GM06990 (cell line): ENCODE measurements around the gene SLCO3A1.

ENCODE experiments used
- DNase-seq: peaks from one replicate; pipeline ENCODE4 v3.0.0-alpha.2; 2011; ENCODE audit not compliant: insufficient read length; ENCODE audit errors: extremely low read depth
- H3K27me3 ChIP-seq: replicated peaks from 2 replicates; pipeline ENCODE4 v1.6.0; 2011; ENCODE audit warnings: low read length; ENCODE audit not compliant: control insufficient read depth, insufficient read depth
- H3K36me3 ChIP-seq: 2 replicates; pipeline ENCODE4 v1.5.1; 2011; ENCODE audit warnings: low read length; ENCODE audit not compliant: control insufficient read depth, insufficient read depth
- H3K4me3 ChIP-seq: replicated peaks from 2 replicates; pipeline ENCODE4 v1.5.1; 2011; ENCODE audit warnings: low read depth, mild to moderate bottlenecking, control low read depth, low read length
- TF ChIP-seq, protein P1 (sequence below): IDR thresholded peaks from 2 replicates; pipeline ENCODE4 v1.5.1; 2011; ENCODE audit warnings: low read length, control low read depth, mild to moderate bottlenecking, inconsistent platforms; ENCODE audit not compliant: insufficient read depth, poor library complexity, severe bottlenecking

SLCO3A1 gene

DNA sequence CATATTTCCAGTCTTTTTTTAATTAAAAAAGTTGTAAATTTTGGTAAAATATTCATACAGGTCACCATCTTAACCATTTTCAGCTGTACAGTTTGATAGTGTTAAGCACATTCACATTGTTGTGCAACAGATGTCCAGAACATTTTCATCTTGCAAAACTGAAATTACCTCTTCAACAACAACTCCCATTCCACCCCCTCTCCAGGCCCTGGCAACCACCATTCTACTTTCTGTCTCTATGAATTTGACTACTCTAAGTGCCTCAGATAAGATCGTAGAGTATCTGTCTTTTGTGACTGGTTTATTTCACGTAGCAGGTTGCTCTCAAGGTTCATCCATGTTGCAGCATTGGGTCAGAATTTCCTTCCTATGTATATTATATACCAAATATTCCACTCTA lies 76.0 kb downstream of the SLCO3A1 start:
- H3K27me3 ChIP-seq = no peaks in the 10 kb centered on the region; the same call in 1 of the 2 replicates
- TF ChIP-seq, protein P1, sequence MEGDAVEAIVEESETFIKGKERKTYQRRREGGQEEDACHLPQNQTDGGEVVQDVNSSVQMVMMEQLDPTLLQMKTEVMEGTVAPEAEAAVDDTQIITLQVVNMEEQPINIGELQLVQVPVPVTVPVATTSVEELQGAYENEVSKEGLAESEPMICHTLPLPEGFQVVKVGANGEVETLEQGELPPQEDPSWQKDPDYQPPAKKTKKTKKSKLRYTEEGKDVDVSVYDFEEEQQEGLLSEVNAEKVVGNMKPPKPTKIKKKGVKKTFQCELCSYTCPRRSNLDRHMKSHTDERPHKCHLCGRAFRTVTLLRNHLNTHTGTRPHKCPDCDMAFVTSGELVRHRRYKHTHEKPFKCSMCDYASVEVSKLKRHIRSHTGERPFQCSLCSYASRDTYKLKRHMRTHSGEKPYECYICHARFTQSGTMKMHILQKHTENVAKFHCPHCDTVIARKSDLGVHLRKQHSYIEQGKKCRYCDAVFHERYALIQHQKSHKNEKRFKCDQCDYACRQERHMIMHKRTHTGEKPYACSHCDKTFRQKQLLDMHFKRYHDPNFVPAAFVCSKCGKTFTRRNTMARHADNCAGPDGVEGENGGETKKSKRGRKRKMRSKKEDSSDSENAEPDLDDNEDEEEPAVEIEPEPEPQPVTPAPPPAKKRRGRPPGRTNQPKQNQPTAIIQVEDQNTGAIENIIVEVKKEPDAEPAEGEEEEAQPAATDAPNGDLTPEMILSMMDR = no peak
- no peak overlapping the region for H3K4me3 ChIP-seq
- DNase-seq = no peak
- no peaks in the 10 kb centered on the region for H3K36me3 ChIP-seq

DNA sequence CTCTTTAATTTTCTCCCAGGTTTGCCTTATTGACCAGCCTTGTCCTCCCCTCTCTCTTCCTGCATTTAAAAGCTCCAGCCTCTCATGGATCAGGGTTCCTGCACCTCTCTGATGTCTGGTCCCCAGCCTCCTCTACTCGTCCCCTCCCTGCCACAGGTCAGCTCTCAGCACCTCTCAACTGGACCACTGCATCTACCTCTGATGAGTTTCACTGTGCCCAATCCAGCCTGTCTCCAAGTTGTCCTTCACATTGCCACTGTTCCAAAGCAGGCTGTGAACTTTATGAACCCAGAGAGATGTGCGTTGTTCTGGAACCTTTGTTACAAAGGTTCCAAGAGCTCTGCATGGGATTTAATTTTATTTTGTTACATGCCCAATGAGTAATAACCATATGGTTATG lies 76.6 kb downstream of the SLCO3A1 start:
- DNase-seq = no peak
- Histone ChIP-seq H3K27me3 (no peaks in the 10 kb centered on the region), H3K4me3 (no peak overlapping the region), H3K36me3 (no peaks in the 10 kb centered on the region)
- TF ChIP-seq, protein P1 = no peak

DNA sequence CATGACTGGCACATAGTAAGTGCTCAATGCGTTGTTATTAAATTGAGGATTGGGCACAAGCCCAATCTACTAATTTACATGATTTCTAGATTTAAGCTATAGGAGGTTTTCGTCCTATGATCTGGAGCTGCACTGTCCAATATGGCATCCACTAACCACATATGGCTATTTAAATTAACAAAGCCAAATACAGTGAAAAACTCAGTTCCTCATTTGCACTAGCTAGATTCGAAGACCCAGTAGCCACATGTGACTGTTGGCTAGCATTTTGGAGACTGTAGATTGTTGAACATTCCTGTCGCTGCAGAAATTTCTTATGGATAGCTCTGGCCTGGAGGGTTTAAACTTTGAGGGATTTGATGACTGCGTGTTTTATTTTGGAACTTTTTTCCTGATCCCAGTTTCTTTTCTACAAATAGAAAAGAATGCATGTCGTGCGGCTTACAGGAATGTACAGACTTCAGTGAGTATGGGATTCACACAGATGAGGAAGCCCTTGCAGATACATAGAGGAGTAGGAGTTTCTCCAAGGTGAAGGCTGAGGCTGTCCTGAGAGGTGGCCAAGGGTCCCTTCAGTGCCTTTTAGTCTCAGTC lies 82.8 kb downstream of the SLCO3A1 start:
- H3K36me3 ChIP-seq = no peaks in the 10 kb centered on the region
- TF ChIP-seq, protein P1 = no peak

DNA sequence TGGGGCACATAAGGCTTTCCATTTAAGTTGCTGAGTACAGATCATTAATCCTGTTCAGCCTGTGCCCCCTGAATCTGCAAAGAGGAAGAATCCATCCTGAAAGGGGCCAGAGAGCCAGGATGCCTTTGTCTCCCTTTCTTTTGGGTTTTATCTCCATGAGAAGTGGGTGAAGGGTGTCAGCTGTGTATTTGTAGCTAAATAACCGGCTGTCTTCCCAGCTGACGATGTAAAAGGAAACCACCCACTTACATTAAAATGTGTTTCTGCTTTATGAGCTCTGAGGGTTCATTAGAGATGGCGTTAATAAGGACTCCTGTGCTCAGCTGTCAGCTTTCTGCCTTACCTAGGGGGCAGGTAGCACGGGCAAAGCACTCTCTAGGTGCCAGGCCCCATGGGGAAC lies 83.4 kb downstream of the SLCO3A1 start:
- TF ChIP-seq, protein P1 = no peak
- Histone ChIP-seq H3K27me3 (no peaks in the 10 kb centered on the region; the same call in 1 of the 2 replicates), H3K36me3 (no peaks in the 10 kb centered on the region), H3K4me3 (no peak overlapping the region)
- DNase-seq = no peak

More for the DNA sequence above, 82.8 kb downstream of the SLCO3A1 start:
- no peak for DNase-seq
- Histone ChIP-seq H3K4me3 (no peak overlapping the region), H3K27me3 (no peaks in the 10 kb centered on the region; the same call in 1 of the 2 replicates)

- TF ChIP-seq, protein P1 = no peak
- Histone ChIP-seq H3K27me3 (no peaks in the 10 kb centered on the region; the same call in 1 of the 2 replicates), H3K4me3 (no peak overlapping the region), H3K36me3 (no peaks in the 10 kb centered on the region)
- no peak for DNase-seq
Observed at GRCh38 chr15:91938136-91938535, 84.6 kb downstream of the SLCO3A1 start.

GRCh38 chr15:91939403-91939831 lies 85.9 kb downstream of the SLCO3A1 start:
- Histone ChIP-seq H3K4me3 (no peak overlapping the region), H3K36me3 (no peaks in the 10 kb centered on the region), H3K27me3 (no peaks in the 10 kb centered on the region; the same call in 1 of the 2 replicates)
- TF ChIP-seq, protein P1 = no peak
- DNase-seq = no peak
